GM18505 (cell line): ENCODE results near the gene CDH6.

Experiments
- ATAC-seq: cut with Tn5 transposase; IDR thresholded peaks from one replicate; pipeline ENCODE4 v1.9.1; 2021; ENCODE audit not compliant: unreplicated experiment
- POLR2A ChIP-seq: IDR thresholded peaks from 4 replicates; pipeline ENCODE4 v1.6.1; 2011; ENCODE audit warnings: borderline replicate concordance; ENCODE audit not compliant: insufficient read depth, insufficient read length; ENCODE audit errors: extremely low read depth

CDH6 gene

GRCh38 chr5:31238497-31238896 lies 45.0 kb downstream of the CDH6 start:
- TF ChIP-seq POLR2A: no peak
- ATAC-seq: no peak

DNA sequence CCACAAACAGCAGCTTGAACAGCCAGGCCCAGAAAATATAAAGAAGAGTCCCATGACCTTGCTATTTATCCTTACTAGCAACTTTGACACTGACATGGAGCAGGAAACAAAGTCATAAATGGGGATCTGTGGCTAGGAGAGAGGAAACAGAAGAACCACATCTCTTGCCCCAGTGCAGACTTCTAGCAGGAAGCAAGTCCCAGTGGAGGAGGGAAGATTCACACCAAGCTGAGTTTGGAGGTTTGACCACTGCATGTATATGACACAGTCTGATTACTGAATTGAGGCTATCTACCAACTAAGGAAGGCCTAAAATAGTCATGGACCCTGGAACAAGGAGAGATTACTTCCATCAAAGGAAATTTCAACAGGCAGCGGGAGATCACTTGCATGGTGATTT lies 51.4 kb downstream of the CDH6 start:
- TF ChIP-seq POLR2A: no peak
- ATAC-seq: no peak

GRCh38 chr5:31247381-31247780 lies 53.9 kb downstream of the CDH6 start:
- no peak for ATAC-seq
- no peak for TF ChIP-seq POLR2A

GRCh38 chr5:31250201-31250600 lies 56.7 kb downstream of the CDH6 start:
- TF ChIP-seq POLR2A: no peak
- no peak for ATAC-seq

DNA sequence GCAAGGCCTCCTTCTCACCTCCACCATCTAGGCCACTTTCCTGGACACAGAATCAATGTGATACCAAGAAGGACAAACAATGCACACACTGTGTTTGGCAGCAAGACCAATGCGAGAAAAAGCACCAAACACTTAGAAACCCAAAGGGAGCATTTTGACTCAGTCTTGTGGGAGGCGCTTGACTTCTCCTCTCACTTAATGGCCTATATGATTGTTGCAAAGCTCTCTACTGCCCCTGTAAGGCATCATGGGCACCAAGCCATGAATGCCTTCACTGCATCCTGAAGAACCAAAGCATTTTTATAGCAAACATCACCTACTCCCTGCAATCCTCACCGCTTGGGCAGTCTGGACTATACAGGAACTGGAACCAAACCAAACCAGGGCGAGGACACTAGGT lies 57.5 kb downstream of the CDH6 start:
- no peak for ATAC-seq
- TF ChIP-seq POLR2A: no peak

DNA sequence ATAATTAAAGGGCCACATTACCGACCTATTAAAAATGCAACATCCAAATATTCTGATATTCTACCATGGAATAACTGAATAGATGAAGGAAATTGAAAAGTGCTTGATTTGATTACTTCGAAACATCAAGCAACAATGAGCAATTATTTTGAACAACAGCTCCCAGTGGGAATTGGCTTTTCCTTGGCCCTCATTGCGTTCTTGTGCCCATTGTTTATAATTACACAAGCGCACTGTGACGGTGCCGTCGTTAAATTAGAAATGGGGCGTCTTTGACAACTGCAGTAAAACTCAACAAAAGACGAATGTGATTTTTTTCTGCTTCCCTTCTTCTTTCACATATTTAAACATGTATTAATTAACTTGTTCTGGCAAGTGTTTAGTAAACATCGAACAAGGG lies 61.6 kb downstream of the CDH6 start:
- TF ChIP-seq POLR2A: no peak
- no peak for ATAC-seq

- ATAC-seq: no peak
- TF ChIP-seq POLR2A: no peak
These were observed 74.8 kb downstream of the CDH6 start for GRCh38 chr5:31268256-31268655.

GRCh38 chr5:31268686-31269085 lies 75.2 kb downstream of the CDH6 start:
- no peak for ATAC-seq
- TF ChIP-seq POLR2A: no peak

GRCh38 chr5:31269259-31269658 lies 75.8 kb downstream of the CDH6 start:
- TF ChIP-seq POLR2A: no peak
- ATAC-seq: no peak

- no peak for ATAC-seq
- TF ChIP-seq POLR2A: no peak
These were observed 76.9 kb downstream of the CDH6 start for GRCh38 chr5:31270396-31270795.

DNA sequence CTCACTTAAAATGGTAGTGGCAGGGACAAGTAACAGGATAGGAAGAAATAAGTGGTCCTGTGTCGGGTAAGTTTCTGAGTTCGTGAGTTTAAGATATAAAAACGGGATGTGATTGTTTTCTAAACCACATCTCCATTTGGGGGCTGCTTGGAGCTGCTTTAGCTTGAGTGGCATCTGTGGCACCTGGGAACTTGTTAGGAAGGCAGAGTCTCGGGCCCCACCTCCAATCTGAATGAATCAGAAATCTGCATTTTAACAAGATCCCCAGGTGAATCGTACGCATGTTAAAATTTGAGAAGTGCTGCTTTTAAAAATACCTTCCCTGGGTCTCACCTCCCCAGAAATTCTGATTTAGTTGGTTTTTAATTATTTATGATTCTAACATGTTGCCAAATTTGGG lies 78.1 kb downstream of the CDH6 start:
- no peak for TF ChIP-seq POLR2A
- ATAC-seq: no peak

DNA sequence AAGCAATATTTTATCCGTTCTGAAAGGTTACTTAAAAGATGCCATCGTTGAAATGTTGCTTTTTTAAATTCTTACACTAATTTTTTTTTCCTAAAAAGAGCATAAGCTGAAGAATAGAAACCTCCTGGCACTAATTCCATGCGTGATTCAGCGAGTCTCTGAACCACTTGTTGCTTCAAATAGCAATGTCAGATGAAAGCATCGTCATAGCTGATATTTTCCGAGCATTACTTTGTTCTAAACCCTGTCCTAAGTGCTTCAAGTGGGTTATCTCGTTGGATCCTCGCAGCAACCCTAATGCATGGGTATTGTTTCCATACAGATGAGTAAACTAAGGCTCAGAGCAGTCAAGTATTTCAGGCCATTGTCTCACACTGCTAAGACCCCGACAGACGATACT lies 79.7 kb downstream of the CDH6 start:
- no peak for TF ChIP-seq POLR2A
- ATAC-seq: no peak

- no peak for TF ChIP-seq POLR2A
- ATAC-seq: peak; percentile 69
These were observed 80.3 kb downstream of the CDH6 start for GRCh38 chr5:31273631-31274378.

GRCh38 chr5:31280210-31280609 lies 86.7 kb downstream of the CDH6 start:
- ATAC-seq: no peak
- no peak for TF ChIP-seq POLR2A

GRCh38 chr5:31283326-31283725 lies 89.8 kb downstream of the CDH6 start:
- no peak for TF ChIP-seq POLR2A
- no peak for ATAC-seq

- no peak for TF ChIP-seq POLR2A
- no peak for ATAC-seq
These were observed 91.5 kb downstream of the CDH6 start for GRCh38 chr5:31285025-31285424.

GRCh38 chr5:31287985-31288384 lies 94.5 kb downstream of the CDH6 start:
- TF ChIP-seq POLR2A: no peak
- ATAC-seq: no peak
